HG03457 (cell line): Measurements from ENCODE around the gene MUS81.
"Not testable (repeated sequence)": the region's sequence is repeated elsewhere in the genome, so short reads cannot be mapped to it uniquely, and the experiment has no call there.

Experiments
- ATAC-seq: cut with Tn5 transposase; IDR thresholded peaks from one replicate; pipeline ENCODE4 v1.9.1; 2021; ENCODE audit warnings: moderate number of reproducible peaks; ENCODE audit not compliant: unreplicated experiment

The MUS81 gene

GRCh38 chr11:65891219-65892136, 31.2 kb downstream of the MUS81 start:
- no peak for ATAC-seq

DNA sequence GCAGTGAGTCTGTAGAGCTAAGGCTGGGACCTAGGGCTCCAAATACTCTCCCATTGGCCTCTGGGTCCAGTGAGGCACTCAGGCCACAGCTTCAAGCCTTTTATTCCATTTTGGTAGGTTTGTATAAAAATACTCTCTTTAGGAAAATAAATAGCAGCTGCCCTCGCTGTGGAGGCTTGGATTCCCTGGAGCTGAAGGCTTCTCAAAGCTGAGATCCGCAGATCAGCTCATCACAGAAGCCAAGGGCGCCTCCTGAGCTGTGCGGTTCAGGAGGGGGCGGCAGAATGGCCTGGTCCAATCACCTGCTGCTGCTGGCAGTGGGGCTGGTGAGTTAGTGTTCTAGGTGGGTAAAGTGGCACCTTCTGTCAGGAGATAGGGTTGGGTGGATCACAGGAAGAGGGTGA, 31.9 kb downstream of the MUS81 start:
- not testable (repeated sequence) for ATAC-seq

- ATAC-seq, result no peak
Observed at GRCh38 chr11:65892661-65893317, 32.6 kb downstream of the MUS81 start.

- ATAC-seq, result no peak
Observed at GRCh38 chr11:65894034-65894591, 33.9 kb downstream of the MUS81 start.

- no peak for ATAC-seq
Observed at GRCh38 chr11:65895482-65895981, 35.3 kb downstream of the MUS81 start.

DNA sequence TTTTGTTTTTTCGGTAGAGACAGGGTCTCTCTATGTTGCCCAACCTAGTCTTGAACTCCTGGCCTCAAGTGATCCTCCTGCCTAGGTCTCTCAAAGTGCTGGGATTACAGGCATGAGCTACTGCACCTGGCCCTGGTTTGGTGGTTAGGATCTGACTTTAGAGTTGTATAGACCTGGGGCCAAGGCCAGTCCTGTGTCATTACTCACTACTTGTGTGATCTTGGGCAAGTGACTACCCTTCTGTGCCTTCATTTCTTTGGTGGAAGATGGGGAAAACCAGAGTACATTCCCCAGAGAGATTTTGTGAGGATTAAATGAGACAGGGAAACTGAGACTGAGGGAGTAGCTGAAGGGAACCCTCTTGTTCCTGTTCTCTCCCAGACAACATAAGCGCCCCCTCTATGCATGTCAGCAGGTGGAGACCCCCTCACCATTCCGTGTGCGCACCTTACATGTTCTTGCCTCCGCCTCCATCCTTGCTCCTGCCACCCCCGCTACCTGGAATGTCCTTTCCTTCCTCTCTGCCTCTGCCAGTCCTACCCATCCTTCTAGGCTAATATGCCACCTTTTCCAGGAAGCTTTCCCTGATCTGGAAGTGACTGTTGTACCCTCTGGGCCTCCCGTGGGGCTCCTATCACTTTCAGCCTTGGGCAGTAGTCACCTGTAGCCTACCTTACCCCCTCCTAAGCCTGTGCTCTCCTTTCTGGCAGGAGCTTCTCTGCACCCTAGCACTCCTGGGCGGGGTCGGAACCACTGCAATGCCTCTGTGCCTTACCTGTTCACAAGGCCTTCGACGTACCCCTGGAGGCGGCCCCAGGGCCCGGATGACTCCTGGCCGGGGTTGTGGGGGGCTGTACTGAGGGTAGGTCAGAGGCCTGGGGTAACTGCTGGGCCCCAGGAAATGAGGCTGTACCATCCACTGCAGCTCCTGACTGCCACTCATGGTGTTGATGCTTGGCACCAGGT, 36.1 kb downstream of the MUS81 start:
- ATAC-seq, result no peak

DNA sequence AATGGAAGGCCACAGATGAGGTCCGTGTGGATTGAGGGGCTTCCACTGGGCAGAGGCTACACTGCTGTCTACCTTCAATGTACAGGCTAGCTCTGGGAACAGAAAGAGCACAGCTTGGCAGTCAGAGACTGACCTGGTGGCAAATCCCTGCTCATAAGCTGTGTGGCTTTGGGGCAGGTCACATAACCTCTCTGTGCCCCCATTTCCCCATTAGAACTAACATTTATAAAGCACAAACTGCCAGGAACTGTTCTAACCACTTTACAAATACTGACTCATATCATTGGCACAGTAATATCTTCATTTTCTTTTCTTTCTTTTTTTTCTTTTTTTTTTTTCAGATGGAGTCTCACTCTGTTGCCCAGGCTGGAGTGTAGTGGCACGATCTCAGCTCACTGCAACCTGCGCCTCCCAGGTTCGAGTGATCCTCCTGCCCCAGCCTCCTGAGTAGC, 36.8 kb downstream of the MUS81 start:
- ATAC-seq, result no peak

GRCh38 chr11:65898656-65899355, 38.6 kb downstream of the MUS81 start:
- no peak for ATAC-seq

DNA sequence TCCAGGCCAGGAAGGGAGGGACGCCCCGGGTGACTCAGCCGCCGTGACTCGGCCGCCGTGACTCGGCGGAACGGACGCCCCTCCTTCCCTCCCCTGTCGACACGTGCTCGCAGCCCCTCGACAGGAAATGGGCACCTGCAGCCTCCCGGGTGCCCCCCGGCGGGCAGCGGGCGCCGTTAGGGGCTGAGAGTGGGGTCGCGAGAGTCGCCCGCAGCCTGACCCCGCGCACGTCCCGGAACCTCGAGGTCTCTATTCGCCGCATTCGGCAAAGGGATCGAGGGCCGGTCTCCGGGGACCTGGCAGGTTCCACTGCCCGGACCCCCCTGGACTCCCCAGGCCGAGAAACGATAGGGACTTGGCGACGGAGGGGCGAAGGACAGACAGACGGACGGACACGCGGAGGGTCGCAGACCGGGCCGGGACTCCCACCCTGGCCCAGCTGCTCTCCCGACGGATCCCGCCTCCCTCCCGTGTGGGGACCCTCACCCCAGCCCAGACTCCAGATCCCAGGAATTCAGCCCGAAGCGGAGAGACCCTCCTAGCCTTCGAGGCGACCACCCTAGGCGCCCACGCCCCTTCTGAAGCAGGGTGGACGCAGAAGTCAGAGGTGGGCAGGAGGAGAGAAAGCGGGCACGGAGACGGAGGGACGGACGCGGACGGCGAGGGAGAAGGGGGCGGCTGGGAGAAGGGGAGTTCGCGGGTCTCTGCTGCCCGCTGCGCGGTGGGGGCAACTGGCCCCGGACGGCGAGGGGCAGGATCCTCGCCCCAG, 39.3 kb downstream of the MUS81 start:
- no peak for ATAC-seq

DNA sequence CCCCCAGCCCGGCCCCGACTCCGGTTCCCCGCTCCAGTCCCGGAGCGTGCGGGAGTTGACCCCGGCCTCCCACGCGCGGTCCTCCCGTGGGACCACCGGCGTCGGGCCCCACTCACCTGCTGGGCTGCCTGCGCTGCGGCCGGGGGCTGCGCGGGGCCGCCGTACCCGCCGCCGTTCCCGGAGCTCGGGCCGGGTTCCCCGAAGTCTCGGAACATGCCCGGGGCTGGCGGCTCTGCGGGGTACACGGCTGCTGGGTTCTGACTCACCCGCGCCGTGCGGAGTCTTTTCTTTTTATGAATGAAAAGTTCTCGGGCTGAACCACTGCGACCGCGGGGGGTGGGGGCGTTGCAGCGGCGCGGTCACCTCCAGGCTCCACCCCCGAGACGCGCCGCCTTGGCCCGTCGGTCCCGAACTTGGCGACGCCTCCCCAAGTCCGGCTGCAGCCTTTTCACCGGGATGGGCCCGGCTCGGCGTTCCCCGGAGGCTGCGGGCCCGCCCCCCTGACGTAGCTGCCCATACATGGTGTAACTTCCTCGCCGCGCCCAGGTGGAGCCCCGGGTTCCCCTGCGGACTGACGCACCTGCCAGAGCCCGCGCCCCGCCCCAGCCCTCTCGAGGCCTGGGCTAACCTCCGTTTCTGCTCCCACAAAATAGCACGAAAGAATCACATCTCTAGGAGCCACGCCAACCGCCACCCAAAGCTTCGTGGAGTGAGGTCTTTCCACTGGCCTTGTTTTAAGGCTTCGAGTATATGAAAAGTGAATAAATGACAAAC, 40.1 kb downstream of the MUS81 start, which contains the start of gene FOSL1:
Gene FOSL1 (minus strand): TSS at position 264 of the 774 bp plus-strand sequence. CDS start 49 bp downstream, at position 215.
- peak; percentile 62 for ATAC-seq

DNA sequence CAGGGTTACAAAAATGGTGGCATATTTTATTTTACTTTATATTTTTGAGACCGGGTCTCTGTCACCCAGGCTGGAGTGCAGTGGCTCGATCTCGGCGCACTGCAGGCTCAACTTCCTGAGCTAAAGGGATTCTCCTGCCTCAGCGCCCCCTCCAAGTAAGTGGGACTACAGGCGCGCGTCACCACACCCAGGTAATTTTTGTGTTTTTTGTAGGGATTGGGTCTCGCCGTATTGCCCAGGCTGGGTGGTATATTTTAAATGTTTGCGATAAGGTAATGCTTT, 40.6 kb downstream of the MUS81 start:
- no peak for ATAC-seq

DNA sequence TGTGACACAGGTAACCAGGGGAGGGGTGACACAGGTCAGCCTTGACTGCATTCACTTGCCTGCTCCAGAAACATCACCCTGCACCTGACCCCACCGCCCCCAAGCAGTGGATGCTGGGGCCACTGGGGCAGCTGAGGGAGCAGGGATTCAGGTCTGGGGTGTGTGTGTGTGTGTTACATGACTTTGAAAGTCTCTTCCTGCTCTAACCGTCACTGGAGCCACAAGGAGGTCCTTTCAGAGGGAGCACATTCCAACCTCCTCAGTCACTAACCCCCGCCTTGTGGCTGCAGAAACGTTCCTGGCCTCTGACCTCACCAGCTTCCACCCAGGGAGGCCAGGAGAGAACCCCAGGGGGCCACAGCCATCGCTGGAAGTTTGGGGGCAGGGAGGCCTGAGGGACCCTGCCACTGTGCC, 42.8 kb downstream of the MUS81 start:
- no peak for ATAC-seq

DNA sequence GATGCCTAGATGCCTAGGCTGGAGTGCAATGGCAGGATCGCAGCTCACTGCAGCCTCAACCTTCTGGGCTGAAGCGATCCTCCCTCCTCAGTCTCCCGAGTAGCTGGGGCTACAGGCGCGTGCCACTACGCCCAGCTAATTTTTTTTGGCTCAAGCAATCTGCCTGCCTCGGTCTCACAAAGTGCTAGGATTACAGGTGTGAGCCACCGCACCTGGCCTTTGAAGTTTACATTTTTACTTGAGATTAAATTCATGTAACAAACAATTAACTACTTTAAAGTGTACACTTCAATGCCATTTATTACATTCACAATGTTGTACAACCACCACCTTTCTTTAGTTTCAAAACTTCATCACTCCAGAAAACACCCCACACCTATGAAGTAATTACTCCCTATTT, 43.5 kb downstream of the MUS81 start:
- ATAC-seq, result no peak

DNA sequence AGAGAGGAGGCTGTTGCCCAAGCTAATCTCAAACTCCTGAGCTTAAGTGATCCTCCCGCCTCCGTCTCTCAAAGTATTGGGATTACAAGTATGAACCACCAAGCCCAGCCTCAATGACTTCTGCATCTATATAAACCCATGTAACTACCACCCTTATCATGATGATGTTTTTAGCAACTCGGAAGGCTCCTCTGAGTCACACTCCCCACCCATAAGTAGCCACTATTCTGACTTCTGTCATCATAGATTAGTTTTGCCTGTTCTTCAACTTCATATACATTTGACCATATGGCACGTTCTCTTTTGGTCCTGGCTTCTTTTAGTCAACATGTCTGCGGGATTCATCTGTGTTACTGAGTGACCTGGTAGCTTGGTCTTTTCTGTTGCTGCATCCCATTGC, 46.4 kb downstream of the MUS81 start:
- ATAC-seq, result no peak

DNA sequence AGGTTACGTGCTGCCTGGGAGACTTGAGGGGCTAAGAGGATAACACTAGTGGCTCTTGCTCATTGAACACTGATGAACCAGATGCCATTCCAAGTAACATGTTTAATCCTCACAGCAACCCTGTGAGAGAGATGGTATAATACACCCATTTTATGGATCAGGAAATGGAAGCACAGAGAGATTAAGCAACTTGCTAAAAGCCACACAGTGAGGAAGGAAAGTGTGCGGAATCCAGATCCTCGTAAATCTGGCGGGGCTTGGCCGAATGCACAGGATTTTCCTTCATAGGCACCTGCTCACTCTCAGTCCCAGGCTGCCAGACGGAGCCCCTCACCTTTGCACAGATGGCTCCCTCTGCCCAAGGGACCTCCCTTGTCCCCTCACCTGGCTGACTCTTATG, 47.6 kb downstream of the MUS81 start:
- no peak for ATAC-seq

- no peak for ATAC-seq
Observed at GRCh38 chr11:65911682-65912568, 51.7 kb downstream of the MUS81 start.

DNA sequence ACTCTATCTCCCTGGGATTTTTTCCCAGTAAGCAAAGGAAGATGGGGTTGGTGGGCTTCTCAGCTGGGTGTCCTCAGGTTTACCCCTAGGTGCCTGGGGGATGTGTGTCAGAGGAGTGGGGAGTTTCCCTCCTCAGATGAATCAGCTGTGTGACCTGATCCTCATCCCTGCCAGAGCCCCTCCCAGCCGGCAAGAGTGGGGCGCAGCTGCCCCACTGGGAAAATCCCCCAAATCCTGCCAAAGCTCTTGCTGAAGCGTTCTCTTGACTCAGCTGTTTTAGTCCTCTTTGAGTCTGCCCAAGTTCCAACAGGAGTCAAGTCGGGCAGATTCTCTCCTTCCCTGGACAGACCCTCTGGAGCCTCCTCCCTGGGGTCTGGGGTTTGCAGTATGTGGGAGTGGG, 52.6 kb downstream of the MUS81 start:
- no peak for ATAC-seq
